SK-N-MC (cell line): ENCODE results near the gene NHSL2.

ENCODE experiments used
- DNase-seq: peaks from one replicate; pipeline ENCODE4 v3.0.0-alpha.2; 2011; ENCODE audit warnings: low read depth, low spot score
- H3K27ac ChIP-seq: fragments of 200-600 bp; sonication (generic); 2 replicates; pipeline ENCODE4 v1.5.1; 2016; ENCODE audit warnings: mixed run types
- H3K36me3 ChIP-seq: fragments of 200-600 bp; sonication (generic); 2 replicates; pipeline ENCODE4 v1.6.1; 2017; ENCODE audit warnings: antibody characterized with exemption, low read length, mixed read lengths; ENCODE audit not compliant: insufficient read depth
- H3K4me3 ChIP-seq: fragments of 200-600 bp; sonication (generic); 2 replicates; pipeline ENCODE4 v1.5.1; 2016
- H3K9ac ChIP-seq: fragments of 200-600 bp; sonication (generic); 2 replicates; pipeline ENCODE4 v1.8.0; 2017; ENCODE audit warnings: mixed run types, mixed read lengths; ENCODE audit not compliant: insufficient read length
- H3K9me3 ChIP-seq: fragments of 200-600 bp; sonication (generic); 2 replicates; pipeline ENCODE4 v1.6.1; 2017; ENCODE audit warnings: low read depth, mild to moderate bottlenecking, antibody characterized with exemption, low read length, moderate library complexity, mixed read lengths
- EZH2 ChIP-seq: fragments of 200-600 bp; sonication (generic); IDR thresholded peaks from one replicate; pipeline ENCODE4 v1.6.1; 2017; ENCODE audit warnings: antibody characterized with exemption
- FOXP2 ChIP-seq: optimal IDR thresholded peaks from 2 replicates; pipeline ENCODE3; 2011; ENCODE audit warnings: mild to moderate bottlenecking, moderate library complexity; ENCODE audit not compliant: insufficient read depth; ENCODE audit errors: extremely low read length, control extremely low read depth
- POLR2AphosphoS5 ChIP-seq: IDR thresholded peaks from 2 replicates; pipeline ENCODE4 v1.6.1; 2012; ENCODE audit warnings: mild to moderate bottlenecking, low read depth, low read length, borderline replicate concordance

Gene NHSL2

GRCh38 chrX:72081605-72082320, 171.1 kb downstream of the NHSL2 start:
- no peak for DNase-seq
- Histone ChIP-seq H3K9ac (no peak overlapping the region), H3K9me3 (no peaks in the 10 kb centered on the region), H3K27ac (no peak overlapping the region), H3K36me3 (no peaks in the 10 kb centered on the region), H3K4me3 (no peak overlapping the region)
- TF ChIP-seq FOXP2, result no peak
- no peak for TF ChIP-seq EZH2
- TF ChIP-seq POLR2AphosphoS5, result no peak

GRCh38 chrX:72083291-72083690, 172.6 kb downstream of the NHSL2 start:
- Histone ChIP-seq H3K27ac (no peak overlapping the region), H3K36me3 (no peaks in the 10 kb centered on the region), H3K9ac (no peak overlapping the region), H3K9me3 (no peaks in the 10 kb centered on the region), H3K4me3 (no peak overlapping the region)
- no peak for DNase-seq
- TF ChIP-seq EZH2 (no peak), POLR2AphosphoS5 (no peak), FOXP2 (no peak)

GRCh38 chrX:72084114-72084513, 173.5 kb downstream of the NHSL2 start:
- H3K4me3 ChIP-seq, result no peak overlapping the region
- TF ChIP-seq POLR2AphosphoS5 (no peak), FOXP2 (no peak), EZH2 (no peak)
- H3K9me3 ChIP-seq, result no peaks in the 10 kb centered on the region
- H3K36me3 ChIP-seq, result no peaks in the 10 kb centered on the region
- H3K9ac ChIP-seq, result no peak overlapping the region
- H3K27ac ChIP-seq, result no peak overlapping the region
- DNase-seq, result no peak

- DNase-seq, result no peak
- TF ChIP-seq EZH2 (no peak), FOXP2 (no peak), POLR2AphosphoS5 (no peak)
These were observed 176.3 kb downstream of the NHSL2 start for GRCh38 chrX:72086995-72087394.

GRCh38 chrX:72088761-72089160, 178.1 kb downstream of the NHSL2 start:
- TF ChIP-seq FOXP2 (no peak), POLR2AphosphoS5 (no peak), EZH2 (no peak)
- Histone ChIP-seq H3K4me3 (no peak overlapping the region), H3K36me3 (no peaks in the 10 kb centered on the region), H3K27ac (no peak overlapping the region), H3K9me3 (no peaks in the 10 kb centered on the region), H3K9ac (no peak overlapping the region)
- no peak for DNase-seq

More at GRCh38 chrX:72086995-72087394, 176.3 kb downstream of the NHSL2 start:
- Histone ChIP-seq H3K36me3 (no peaks in the 10 kb centered on the region), H3K27ac (no peak overlapping the region), H3K4me3 (no peak overlapping the region), H3K9me3 (no peaks in the 10 kb centered on the region), H3K9ac (no peak overlapping the region)

- Histone ChIP-seq H3K27ac (no peak overlapping the region), H3K9me3 (no peaks in the 10 kb centered on the region), H3K9ac (no peak overlapping the region), H3K36me3 (no peaks in the 10 kb centered on the region), H3K4me3 (no peak overlapping the region)
- no peak for DNase-seq
- TF ChIP-seq FOXP2, result no peak
- no peak for TF ChIP-seq POLR2AphosphoS5
- no peak for TF ChIP-seq EZH2
These were observed 178.6 kb downstream of the NHSL2 start for GRCh38 chrX:72089254-72089653.

- DNase-seq, result no peak
These were observed 184.2 kb downstream of the NHSL2 start for GRCh38 chrX:72094894-72095293.

GRCh38 chrX:72095370-72095769, 184.7 kb downstream of the NHSL2 start:
- Histone ChIP-seq H3K27ac (no peak overlapping the region), H3K9me3 (no peaks in the 10 kb centered on the region), H3K9ac (no peak overlapping the region), H3K36me3 (no peaks in the 10 kb centered on the region), H3K4me3 (no peak overlapping the region)
- TF ChIP-seq POLR2AphosphoS5 (no peak), FOXP2 (no peak), EZH2 (no peak)
- DNase-seq, result no peak

More at GRCh38 chrX:72094894-72095293, 184.2 kb downstream of the NHSL2 start:
- H3K9ac ChIP-seq, result no peak overlapping the region
- no peak overlapping the region for H3K4me3 ChIP-seq
- no peaks in the 10 kb centered on the region for H3K36me3 ChIP-seq
- H3K27ac ChIP-seq, result no peak overlapping the region
- no peaks in the 10 kb centered on the region for H3K9me3 ChIP-seq
- TF ChIP-seq FOXP2 (no peak), EZH2 (no peak), POLR2AphosphoS5 (no peak)

- Histone ChIP-seq H3K36me3 (no peaks in the 10 kb centered on the region), H3K27ac (no peak overlapping the region), H3K9me3 (no peaks in the 10 kb centered on the region), H3K4me3 (no peak overlapping the region), H3K9ac (no peak overlapping the region)
- no peak for DNase-seq
- TF ChIP-seq POLR2AphosphoS5 (no peak), EZH2 (no peak), FOXP2 (no peak)
These were observed 186.5 kb downstream of the NHSL2 start for GRCh38 chrX:72097098-72097497.
